Measurements from ENCODE around the gene LGALSL. TPM values are rescaled to one million over a fixed set of nuclear protein-coding genes. Genes with fewer than 3 reads are reported as not detected.

LGALSL gene
- total RNA-seq, 4 donors from 2014 or later = 13.1 to 30.7 (median 18.1) TPM

DNA sequence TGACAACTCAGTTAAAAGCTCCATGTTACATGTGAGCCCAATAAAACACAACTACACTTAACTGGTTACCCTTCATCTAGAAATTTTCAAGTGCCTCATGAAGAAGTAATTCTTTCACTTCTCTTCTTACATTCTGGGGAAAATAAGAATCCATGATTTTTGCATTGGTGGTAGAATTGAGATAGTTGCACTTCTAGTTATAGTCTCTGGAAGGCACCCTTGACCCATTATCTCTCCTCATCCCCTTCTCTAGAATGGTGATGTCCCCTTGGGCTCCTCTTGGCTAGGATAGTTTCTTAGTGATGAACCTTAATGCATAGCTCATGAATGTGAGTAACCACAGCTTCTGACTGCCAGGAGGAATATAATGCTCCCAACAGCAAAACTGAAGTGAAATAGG is 3.6 kb downstream of the LGALSL start:
- H3K27me3 ChIP-seq = no peaks in the 10 kb centered on the region
- H3K9me3 ChIP-seq = no peaks in the 10 kb centered on the region
- no peak for DNase-seq
- intact Hi-C loops (cut with DNase I; ENCODE audit: low total_unique reads) = no loop called here
- no peak overlapping the region for H3K27ac ChIP-seq
- in situ Hi-C loops (cut with MboI; ENCODE audit: low pct_ligation_motif_present in 1 of 4, low pct_unique_long_range_greater_than_20kb in 1 of 4, low sequenced_read_pairs in 3 of 4) = no loop called here
- no peak for TF ChIP-seq CTCF (IDR thresholded peaks at IDR 0.05)
- TF ChIP-seq POLR2A (IDR thresholded peaks at IDR 0.05) = no peak
- no peak for TF ChIP-seq EP300 (IDR thresholded peaks at IDR 0.05; ENCODE audit: low read depth)
- peaks cover 0 to 27% (median 13%) of the 10 kb centered on the region in 4 donors for H3K4me1 ChIP-seq
- H3K36me3 ChIP-seq = peaks cover 0 to 21% (median 6%) of the 10 kb centered on the region in 4 donors
- no peak overlapping the region for H3K4me3 ChIP-seq

DNA sequence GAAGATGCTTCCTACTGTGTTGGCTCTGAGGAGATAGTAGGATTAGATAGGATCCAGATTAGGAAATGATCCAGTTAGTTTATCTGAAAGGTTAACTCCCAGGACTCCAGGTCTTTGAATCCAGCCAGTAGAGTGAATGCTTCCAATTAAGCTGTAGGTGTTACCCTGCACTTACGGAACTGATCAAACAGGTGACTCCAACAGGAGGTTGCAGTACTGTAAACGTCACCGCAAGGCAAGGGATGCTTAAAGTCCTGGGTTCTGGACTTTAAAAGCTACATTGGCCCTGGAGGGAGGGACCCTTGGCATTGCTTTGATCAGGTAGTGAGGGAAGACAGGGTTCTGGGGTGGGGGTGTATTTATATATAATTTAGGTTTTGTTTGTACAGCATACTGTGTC is 5.6 kb downstream of the LGALSL start:
- H3K4me1 ChIP-seq = peaks cover 0 to 15% (median 4%) of the 10 kb centered on the region in 4 donors
- no peak overlapping the region for H3K27ac ChIP-seq
- no peak for TF ChIP-seq POLR2A (IDR thresholded peaks at IDR 0.05)
- TF ChIP-seq EP300 (IDR thresholded peaks at IDR 0.05; ENCODE audit: low read depth) = no peak
- no peak for TF ChIP-seq CTCF (IDR thresholded peaks at IDR 0.05)
- no peak for TF ChIP-seq POLR2AphosphoS5 (IDR thresholded peaks at IDR 0.05)
- in situ Hi-C loops (cut with MboI; ENCODE audit: low pct_ligation_motif_present in 1 of 4, low pct_unique_long_range_greater_than_20kb in 1 of 4, low sequenced_read_pairs in 3 of 4) = no loop called here
- WGBS, 2 donors (ENCODE audit: low coverage in 1 of 2) = 86 to 90% methylated on average over 2 to 3 of the region's 3 CpGs
- H3K27me3 ChIP-seq = no peaks in the 10 kb centered on the region
- no peak overlapping the region for H3K4me3 ChIP-seq
- H3K9me3 ChIP-seq = no peaks in the 10 kb centered on the region
- no peak for DNase-seq
- peaks cover 0 to 21% (median 6%) of the 10 kb centered on the region in 4 donors for H3K36me3 ChIP-seq
- intact Hi-C loops (cut with DNase I; ENCODE audit: low total_unique reads) = no loop called here

DNA sequence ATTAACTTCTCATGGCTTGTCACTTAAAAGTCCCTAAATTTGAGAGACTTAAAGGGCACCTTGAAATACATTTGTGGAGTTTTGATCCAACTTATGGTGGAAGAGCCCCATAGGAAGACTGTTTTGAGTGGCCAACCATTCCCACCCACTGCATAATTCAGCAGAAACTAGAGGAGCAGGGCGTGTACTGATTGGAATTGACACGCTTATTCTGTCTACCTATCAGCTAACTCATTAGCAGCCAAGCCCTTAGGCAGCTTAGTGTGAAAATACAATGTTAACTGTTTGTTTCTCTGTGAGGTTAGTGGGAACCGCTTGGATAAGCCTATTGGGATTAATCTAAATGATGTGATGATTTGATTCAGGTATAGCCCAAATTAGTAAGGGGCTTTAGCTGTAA is 6.4 kb downstream of the LGALSL start:
- Histone ChIP-seq H3K4me3 (no peak overlapping the region), H3K27me3 (no peaks in the 10 kb centered on the region), H3K9me3 (no peaks in the 10 kb centered on the region), H3K36me3 (peaks cover 0 to 21% (median 6%) of the 10 kb centered on the region in 4 donors), H3K27ac (no peak overlapping the region), H3K4me1 (peaks cover 0 to 10% (median 1%) of the 10 kb centered on the region in 4 donors)
- WGBS, 2 donors (ENCODE audit: low coverage in 1 of 2) = 51 to 79% methylated on average over 2 to 3 of the region's 3 CpGs
- intact Hi-C loops (cut with DNase I; ENCODE audit: low total_unique reads) = no loop called here
- no peak for DNase-seq
- in situ Hi-C loops (cut with MboI; ENCODE audit: low pct_ligation_motif_present in 1 of 4, low pct_unique_long_range_greater_than_20kb in 1 of 4, low sequenced_read_pairs in 3 of 4) = no loop called here
- TF ChIP-seq POLR2A (IDR thresholded peaks at IDR 0.05) = no peak
- no peak for TF ChIP-seq CTCF (IDR thresholded peaks at IDR 0.05)
- no peak for TF ChIP-seq EP300 (IDR thresholded peaks at IDR 0.05; ENCODE audit: low read depth)
- TF ChIP-seq POLR2AphosphoS5 (IDR thresholded peaks at IDR 0.05) = no peak

GRCh38 chr2:64461271-64462058 is 7.5 kb downstream of the LGALSL start:
- in situ Hi-C loops (cut with MboI; ENCODE audit: low pct_ligation_motif_present in 1 of 4, low pct_unique_long_range_greater_than_20kb in 1 of 4, low sequenced_read_pairs in 3 of 4) (no loop called here), intact Hi-C loops (cut with DNase I; ENCODE audit: low total_unique reads) (no loop called here)
- no peaks in the 10 kb centered on the region for H3K27me3 ChIP-seq
- 85 to 88% methylated on average over 7 of the region's 7 CpGs for WGBS, 2 donors (ENCODE audit: low coverage in 1 of 2)
- H3K4me3 ChIP-seq = no peak overlapping the region
- TF ChIP-seq CTCF (IDR thresholded peaks at IDR 0.05) (no peak), POLR2A (IDR thresholded peaks at IDR 0.05) (no peak), EP300 (IDR thresholded peaks at IDR 0.05; ENCODE audit: low read depth) (no peak), POLR2AphosphoS5 (IDR thresholded peaks at IDR 0.05) (no peak)
- DNase-seq = no peak
- no peak overlapping the region for H3K27ac ChIP-seq
- peaks cover 0 to 21% (median 5%) of the 10 kb centered on the region in 4 donors for H3K36me3 ChIP-seq
- H3K4me1 ChIP-seq = peaks cover 0 to 3% (median 0%) of the 10 kb centered on the region in 4 donors
- no peaks in the 10 kb centered on the region for H3K9me3 ChIP-seq

All from transverse colon (tissue), 4 donors.